NB4 (cell line): ENCODE results near the gene RRN3.
"Not testable (repeated sequence)": the region's sequence is repeated elsewhere in the genome, so short reads cannot be mapped to it uniquely, and the experiment has no call there.

Experiments used
- CTCF ChIP-seq: IDR thresholded peaks from one replicate; pipeline ENCODE4 v1.5.1; 2012; ENCODE audit warnings: low read depth, low read length
- POLR2A ChIP-seq: IDR thresholded peaks from 2 replicates; pipeline ENCODE4 v1.6.1; 2011; ENCODE audit warnings: mild to moderate bottlenecking; ENCODE audit not compliant: insufficient read length; ENCODE audit errors: extremely low read depth

GRCh38 chr16:15093955-15094827 is at the start of gene RRN3:
- not testable (repeated sequence) for TF ChIP-seq CTCF
- TF ChIP-seq POLR2A = peak; percentile 77
